Trophoblast cell (in vitro differentiated cells and primary cell): Measurements from ENCODE around the gene PCSK7.
A peak's percentile ranks its signal among the peaks of the same experiment; 100 is the strongest.

Experiments
- DNase-seq, 2 donors: peaks; one replicate each; pipeline ENCODE4 v3.0.0-alpha.2; 2016
- H2AFZ ChIP-seq: 2 replicates; pipeline ENCODE4 v1.6.1; 2013; ENCODE audit warnings: low read length, moderate library complexity, mild to moderate bottlenecking; ENCODE audit not compliant: insufficient read depth, poor library complexity
- H2AK5ac ChIP-seq: 2 replicates; pipeline ENCODE4 v1.6.1; 2013; ENCODE audit warnings: mild to moderate bottlenecking, low read length
- H2BK120ac ChIP-seq: 2 replicates; pipeline ENCODE4 v1.6.1; 2013; ENCODE audit warnings: low read length, mild to moderate bottlenecking, moderate library complexity; ENCODE audit not compliant: insufficient read depth, poor library complexity
- H2BK12ac ChIP-seq: 2 replicates; pipeline ENCODE4 v1.6.1; 2013; ENCODE audit warnings: mild to moderate bottlenecking, low read length, moderate library complexity
- H2BK5ac ChIP-seq: 2 replicates; pipeline ENCODE4 v1.6.1; 2013; ENCODE audit warnings: low read length, low read depth, moderate library complexity, mild to moderate bottlenecking; ENCODE audit not compliant: poor library complexity
- H3K14ac ChIP-seq: 2 replicates; pipeline ENCODE4 v1.6.1; 2013; ENCODE audit warnings: mild to moderate bottlenecking, low read length
- H3K18ac ChIP-seq: 2 replicates; pipeline ENCODE4 v1.6.1; 2013; ENCODE audit warnings: mild to moderate bottlenecking, low read length
- H3K23ac ChIP-seq: 2 replicates; pipeline ENCODE4 v1.6.1; 2013; ENCODE audit warnings: low read length
- H3K27ac ChIP-seq: 2 replicates; pipeline ENCODE4 v1.5.1; 2013; ENCODE audit warnings: low read depth, mild to moderate bottlenecking, inconsistent platforms, low read length, moderate library complexity
- H3K27me3 ChIP-seq: 2 replicates; pipeline ENCODE4 v1.6.1; 2013; ENCODE audit warnings: inconsistent platforms, mild to moderate bottlenecking, low read length, moderate library complexity; ENCODE audit not compliant: insufficient read depth
- H3K36me3 ChIP-seq, 2 experiments: 1 replicate in 1 of 2; 2 replicates in 1 of 2; pipeline ENCODE4 v1.6.1; 2013; ENCODE audit warnings: low read length in 2 of 2, mild to moderate bottlenecking in 2 of 2, moderate library complexity in 1 of 2; ENCODE audit not compliant: insufficient read depth in 2 of 2, control insufficient read depth in 1 of 2
- H3K4ac ChIP-seq: 2 replicates; pipeline ENCODE4 v1.6.1; 2013; ENCODE audit warnings: low read depth, mild to moderate bottlenecking, low read length, moderate library complexity
- H3K4me1 ChIP-seq, 2 experiments: 1 replicate in 1 of 2; 2 replicates in 1 of 2; pipeline ENCODE4 v1.6.1; 2013; ENCODE audit warnings: low read length in 2 of 2, mild to moderate bottlenecking in 2 of 2, moderate library complexity in 1 of 2; ENCODE audit not compliant: insufficient read depth in 2 of 2, control insufficient read depth in 1 of 2
- H3K4me2 ChIP-seq: 2 replicates; pipeline ENCODE4 v1.6.1; 2013; ENCODE audit warnings: inconsistent platforms, mild to moderate bottlenecking, low read length, moderate library complexity
- H3K4me3 ChIP-seq: 2 replicates; pipeline ENCODE4 v1.5.1; 2013; ENCODE audit warnings: mild to moderate bottlenecking, low read depth, low read length, inconsistent platforms
- H3K79me1 ChIP-seq: one replicate; pipeline ENCODE4 v1.6.1; 2013; ENCODE audit warnings: low read length
- H3K79me2 ChIP-seq: 2 replicates; pipeline ENCODE4 v1.6.1; 2013; ENCODE audit warnings: low read length, mild to moderate bottlenecking; ENCODE audit not compliant: control insufficient read depth, insufficient read depth, poor library complexity
- H3K9ac ChIP-seq: 2 replicates; pipeline ENCODE4 v1.6.1; 2013; ENCODE audit warnings: mild to moderate bottlenecking, low read length
- H3K9me3 ChIP-seq: 2 replicates; pipeline ENCODE4 v1.6.1; 2013; ENCODE audit warnings: low read depth, mild to moderate bottlenecking, control low read depth, inconsistent platforms, low read length; ENCODE audit not compliant: insufficient read depth
- H4K12ac ChIP-seq: 2 replicates; pipeline ENCODE4 v1.6.1; 2013; ENCODE audit warnings: low read depth, mild to moderate bottlenecking, low read length, moderate library complexity
- H4K8ac ChIP-seq: 2 replicates; pipeline ENCODE4 v1.6.1; 2013; ENCODE audit warnings: low read depth, mild to moderate bottlenecking, low read length, moderate library complexity
- H4K91ac ChIP-seq: one replicate; pipeline ENCODE4 v1.6.1; 2013; ENCODE audit warnings: low read depth, mild to moderate bottlenecking, low read length, moderate library complexity
- WGBS: extraction: QIAGEN DNeasy Blood & Tissue Kit; methylation state at CpG from one replicate; pipeline ENCODE4 v1.1.7; 2013; ENCODE audit warnings: missing lambda C conversion rate; ENCODE audit not compliant: insufficient read length, insufficient coverage; ENCODE audit errors: extremely low coverage; 5-methylcytosine and 5-hydroxymethylcytosine counted together

PCSK7 gene

GRCh38 chr11:117232092-117232878 lies 412 bp upstream of the PCSK7 start, which contains the start of gene RNF214:
Gene RNF214, plus strand, starts transcription at chr11:117232671. Its CDS starts 1,602 bp downstream, at chr11:117234273.
- WGBS, result no CpG with 5 or more reads among the region's 94 CpGs
- peaks cover 22 to 25% of the 10 kb centered on the region in 2 experiments for H3K36me3 ChIP-seq
- H2BK120ac ChIP-seq, result peak within 1 kb of the TSS; percentile 86

DNA sequence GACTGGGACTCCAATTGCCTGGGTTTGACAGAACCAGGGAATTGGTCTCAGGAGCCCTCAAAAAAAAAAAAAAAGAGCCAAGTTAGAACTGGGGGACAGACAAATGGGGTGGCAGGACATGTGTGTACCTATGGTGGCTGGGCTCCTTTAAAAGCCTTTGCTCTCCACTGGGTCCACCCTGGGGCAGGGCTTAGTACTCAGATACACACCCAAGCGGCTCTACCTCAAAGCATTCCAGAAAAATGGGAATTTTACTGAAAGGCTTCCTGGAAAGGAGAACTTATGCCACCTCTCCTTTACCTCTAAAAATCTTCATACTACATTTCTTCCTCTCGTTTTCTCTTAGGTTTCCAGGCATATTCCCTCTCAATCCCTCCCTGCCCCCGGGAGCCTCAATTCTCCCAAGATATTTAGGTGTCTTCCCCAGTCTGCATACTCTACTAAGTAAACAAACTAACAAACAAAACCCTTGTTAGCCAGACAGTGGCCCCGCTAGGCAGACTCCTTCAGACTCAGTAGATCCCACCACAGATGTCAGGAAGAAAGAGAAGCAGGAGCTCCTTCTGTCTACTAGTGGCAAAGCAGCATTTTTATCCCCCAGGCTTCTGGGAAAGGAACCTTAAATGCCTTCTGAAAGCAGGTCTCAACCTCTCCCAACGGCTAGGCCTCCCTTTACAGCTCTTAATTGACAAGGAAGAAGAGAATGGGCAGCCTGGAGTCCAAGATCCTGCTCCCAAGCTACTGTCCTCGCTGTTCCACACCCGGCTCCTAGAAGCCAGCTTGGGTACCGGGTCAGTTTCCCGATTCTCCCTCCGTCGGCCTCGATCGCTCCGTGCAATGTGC lies 653 bp downstream of the PCSK7 start:
- peak in 1 of 2 donors; percentile 43 for DNase-seq
- H3K4me1 ChIP-seq, result peaks cover 4 to 13% of the 10 kb centered on the region in 2 experiments

More at GRCh38 chr11:117232092-117232878, 412 bp upstream of the PCSK7 start, which contains the start of gene RNF214:
- Histone ChIP-seq H3K9ac (peak within 1 kb of the TSS; percentile 82), H2AFZ (peak within 1 kb of the TSS; percentile 95), H3K4me2 (peak within 1 kb of the TSS; percentile 88), H4K91ac (peak within 1 kb of the TSS; percentile 90), H3K27ac (peak within 1 kb of the TSS; percentile 78), H3K79me2 (peaks cover 13% of the 10 kb centered on the region), H3K23ac (no peak within 1 kb of the TSS), H3K4me3 (peak within 1 kb of the TSS; percentile 92), H4K12ac (peak within 1 kb of the TSS; percentile 66), H2BK12ac (peak within 1 kb of the TSS; percentile 52), H3K79me1 (peaks cover 12% of the 10 kb centered on the region), H3K4me1 (peaks cover 4 to 13% of the 10 kb centered on the region in 2 experiments), H3K18ac (peak within 1 kb of the TSS; percentile 96), H2BK5ac (peak within 1 kb of the TSS; percentile 88), H3K4ac (peak within 1 kb of the TSS; percentile 96), H2AK5ac (peak within 1 kb of the TSS; percentile 96), H3K9me3 (no peaks in the 10 kb centered on the region), H3K27me3 (no peaks in the 10 kb centered on the region), H3K14ac (peak within 1 kb of the TSS; percentile 93), H4K8ac (peak within 1 kb of the TSS; percentile 95)
- DNase-seq, result peak; percentile 56 to 90

DNA sequence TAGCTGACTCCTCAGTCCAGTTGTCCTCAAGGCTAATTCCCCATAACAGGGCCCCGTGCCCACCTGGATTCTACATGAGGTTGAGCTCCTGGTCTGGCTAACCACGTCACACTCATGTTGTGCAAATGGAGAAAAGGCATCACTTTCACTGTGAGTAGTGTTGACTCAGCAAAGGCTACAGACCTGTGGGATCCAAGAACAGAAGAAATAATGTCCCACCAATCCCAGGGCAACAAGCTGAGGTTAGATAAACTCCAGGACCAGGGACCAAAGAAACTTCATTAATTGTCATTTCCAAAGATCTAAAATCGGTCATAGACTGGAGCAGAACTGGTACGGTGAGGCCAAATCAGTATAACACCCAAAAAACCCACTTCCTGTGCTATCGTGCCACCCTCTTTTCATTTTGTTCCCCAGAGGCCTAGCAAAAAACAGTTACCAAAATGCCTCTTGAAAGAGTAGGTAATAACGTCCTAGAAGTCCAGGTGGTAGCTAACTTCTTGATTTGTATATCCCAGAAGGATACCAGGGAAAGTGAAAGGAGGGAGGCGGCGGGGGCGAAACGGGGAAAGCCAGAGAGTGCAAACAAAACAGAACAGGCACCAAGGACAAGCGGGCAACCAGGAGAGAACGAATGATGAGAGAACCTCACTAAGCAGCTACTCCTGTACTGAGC lies 1.4 kb downstream of the PCSK7 start:
- H3K4me2 ChIP-seq, result no peak overlapping the region
- H3K79me2 ChIP-seq, result peaks cover 13% of the 10 kb centered on the region
- H2BK120ac ChIP-seq, result no peak overlapping the region
- DNase-seq, result no peak
- H2BK12ac ChIP-seq, result no peak overlapping the region
- H3K36me3 ChIP-seq, result peaks cover 29 to 38% of the 10 kb centered on the region in 2 experiments
- no peak overlapping the region for H3K27ac ChIP-seq
- H3K79me1 ChIP-seq, result peaks cover 12% of the 10 kb centered on the region
- H3K18ac ChIP-seq, result no peak overlapping the region
- H3K9me3 ChIP-seq, result no peaks in the 10 kb centered on the region
- H2BK5ac ChIP-seq, result no peak overlapping the region
- no peaks in the 10 kb centered on the region for H3K27me3 ChIP-seq
- no peak overlapping the region for H2AFZ ChIP-seq
- no peak overlapping the region for H3K9ac ChIP-seq
- no peak overlapping the region for H3K4me3 ChIP-seq
- H3K14ac ChIP-seq, result no peak overlapping the region
- no peak overlapping the region for H4K91ac ChIP-seq
- no peak overlapping the region for H3K23ac ChIP-seq
- H3K4me1 ChIP-seq, result peaks cover 4 to 13% of the 10 kb centered on the region in 2 experiments
- no peak overlapping the region for H4K8ac ChIP-seq
- H4K12ac ChIP-seq, result no peak overlapping the region
- WGBS, result no CpG with 5 or more reads among the region's 12 CpGs
- no peak overlapping the region for H2AK5ac ChIP-seq
- H3K4ac ChIP-seq, result no peak overlapping the region

More for the DNA sequence above, 653 bp downstream of the PCSK7 start:
- peak overlapping the region; percentile 74 for H4K91ac ChIP-seq
- peaks cover 13% of the 10 kb centered on the region for H3K79me2 ChIP-seq
- peak overlapping the region; percentile 82 for H3K9ac ChIP-seq
- H2AFZ ChIP-seq, result peak overlapping the region; percentile 95
- H3K4ac ChIP-seq, result peak overlapping the region; percentile 92
- peak overlapping the region; percentile 71 for H3K27ac ChIP-seq
- H2BK120ac ChIP-seq, result peak overlapping the region; percentile 74
- no peaks in the 10 kb centered on the region for H3K9me3 ChIP-seq
- H4K8ac ChIP-seq, result peak overlapping the region; percentile 80
- peak overlapping the region; percentile 54 for H4K12ac ChIP-seq
- peak overlapping the region; percentile 52 for H2BK12ac ChIP-seq
- peaks cover 27 to 33% of the 10 kb centered on the region in 2 experiments for H3K36me3 ChIP-seq
- peak overlapping the region; percentile 91 for H3K18ac ChIP-seq
- peak overlapping the region; percentile 96 for H2AK5ac ChIP-seq
- H3K27me3 ChIP-seq, result no peaks in the 10 kb centered on the region
- peak overlapping the region; percentile 81 for H3K4me2 ChIP-seq
- peaks cover 12% of the 10 kb centered on the region for H3K79me1 ChIP-seq
- no CpG with 5 or more reads among the region's 14 CpGs for WGBS
- H2BK5ac ChIP-seq, result peak overlapping the region; percentile 88
- H3K23ac ChIP-seq, result no peak overlapping the region
- H3K14ac ChIP-seq, result peak overlapping the region; percentile 65
- peak overlapping the region; percentile 92 for H3K4me3 ChIP-seq

- WGBS, result no CpG with 5 or more reads among the region's 5 CpGs
- no peak for DNase-seq
- no peaks in the 10 kb centered on the region for H3K27me3 ChIP-seq
- peaks cover 12% of the 10 kb centered on the region for H3K79me1 ChIP-seq
- no peak overlapping the region for H2BK5ac ChIP-seq
- no peak overlapping the region for H3K4me2 ChIP-seq
- H2AFZ ChIP-seq, result no peak overlapping the region
- peaks cover 33 to 40% of the 10 kb centered on the region in 2 experiments for H3K36me3 ChIP-seq
- no peaks in the 10 kb centered on the region for H3K9me3 ChIP-seq
- H3K9ac ChIP-seq, result no peak overlapping the region
- H3K23ac ChIP-seq, result no peak overlapping the region
- H3K4me1 ChIP-seq, result peaks cover 4 to 13% of the 10 kb centered on the region in 2 experiments
- peaks cover 13% of the 10 kb centered on the region for H3K79me2 ChIP-seq
- H4K12ac ChIP-seq, result no peak overlapping the region
- no peak overlapping the region for H3K4ac ChIP-seq
- H2BK12ac ChIP-seq, result no peak overlapping the region
- no peak overlapping the region for H2BK120ac ChIP-seq
- no peak overlapping the region for H3K14ac ChIP-seq
- H3K27ac ChIP-seq, result no peak overlapping the region
- no peak overlapping the region for H3K18ac ChIP-seq
- H4K91ac ChIP-seq, result no peak overlapping the region
- no peak overlapping the region for H4K8ac ChIP-seq
- no peak overlapping the region for H2AK5ac ChIP-seq
- H3K4me3 ChIP-seq, result no peak overlapping the region
These were observed 2.0 kb downstream of the PCSK7 start for GRCh38 chr11:117229931-117230285.
